HG03025 (cell line): Measurements from ENCODE around the gene PYY.
"Not testable (repeated sequence)": the region's sequence is repeated elsewhere in the genome, so short reads cannot be mapped to it uniquely, and the experiment has no call there.

Source experiments
- ATAC-seq: cut with Tn5 transposase; IDR thresholded peaks from one replicate; pipeline ENCODE4 v1.9.1; 2021; ENCODE audit warnings: mild to moderate bottlenecking, moderate library complexity; ENCODE audit not compliant: unreplicated experiment, low FRiP score

PYY gene

GRCh38 chr17:43979671-43980070 is 25.9 kb upstream of the PYY start:
- ATAC-seq, result no peak

DNA sequence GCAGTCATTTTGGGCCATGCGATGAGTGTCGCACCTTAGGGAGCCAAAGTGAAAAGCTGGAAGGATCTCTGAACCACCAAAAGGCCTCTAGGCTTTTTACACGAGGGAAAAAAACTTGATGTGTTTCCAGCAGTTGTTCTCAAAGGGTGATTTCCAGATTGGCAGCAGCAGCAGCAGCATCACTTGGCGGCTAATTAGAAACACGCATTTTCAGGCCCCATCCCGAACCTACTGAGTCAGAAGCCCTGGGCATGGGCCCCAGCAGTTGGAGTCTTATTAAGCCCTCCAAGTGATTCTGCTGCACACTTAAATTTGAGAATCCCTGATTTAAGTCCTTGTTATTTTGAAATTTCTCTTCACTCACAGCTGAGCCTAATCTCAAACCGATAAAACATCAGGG is 25.3 kb upstream of the PYY start:
- no peak for ATAC-seq

DNA sequence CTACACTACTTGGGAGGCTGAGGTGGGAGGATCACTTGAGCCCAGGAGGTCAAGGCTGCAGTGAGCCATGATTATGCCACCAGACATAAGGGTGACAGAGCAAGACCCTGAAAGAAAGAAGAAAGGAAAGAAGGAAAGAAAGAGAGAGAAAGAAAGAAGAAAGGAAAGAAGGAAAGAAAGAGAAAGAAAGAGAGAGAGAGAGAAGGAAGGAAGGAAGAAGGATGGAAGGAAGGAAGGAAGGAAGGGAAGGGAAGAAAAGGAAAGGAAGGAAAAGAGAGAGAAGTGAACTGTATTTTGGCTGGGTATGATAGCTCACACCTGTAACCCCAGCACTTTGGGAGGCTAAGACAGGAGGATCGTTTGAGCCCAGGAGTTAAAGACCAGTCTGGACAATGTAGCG is 24.3 kb upstream of the PYY start:
- no peak for ATAC-seq

DNA sequence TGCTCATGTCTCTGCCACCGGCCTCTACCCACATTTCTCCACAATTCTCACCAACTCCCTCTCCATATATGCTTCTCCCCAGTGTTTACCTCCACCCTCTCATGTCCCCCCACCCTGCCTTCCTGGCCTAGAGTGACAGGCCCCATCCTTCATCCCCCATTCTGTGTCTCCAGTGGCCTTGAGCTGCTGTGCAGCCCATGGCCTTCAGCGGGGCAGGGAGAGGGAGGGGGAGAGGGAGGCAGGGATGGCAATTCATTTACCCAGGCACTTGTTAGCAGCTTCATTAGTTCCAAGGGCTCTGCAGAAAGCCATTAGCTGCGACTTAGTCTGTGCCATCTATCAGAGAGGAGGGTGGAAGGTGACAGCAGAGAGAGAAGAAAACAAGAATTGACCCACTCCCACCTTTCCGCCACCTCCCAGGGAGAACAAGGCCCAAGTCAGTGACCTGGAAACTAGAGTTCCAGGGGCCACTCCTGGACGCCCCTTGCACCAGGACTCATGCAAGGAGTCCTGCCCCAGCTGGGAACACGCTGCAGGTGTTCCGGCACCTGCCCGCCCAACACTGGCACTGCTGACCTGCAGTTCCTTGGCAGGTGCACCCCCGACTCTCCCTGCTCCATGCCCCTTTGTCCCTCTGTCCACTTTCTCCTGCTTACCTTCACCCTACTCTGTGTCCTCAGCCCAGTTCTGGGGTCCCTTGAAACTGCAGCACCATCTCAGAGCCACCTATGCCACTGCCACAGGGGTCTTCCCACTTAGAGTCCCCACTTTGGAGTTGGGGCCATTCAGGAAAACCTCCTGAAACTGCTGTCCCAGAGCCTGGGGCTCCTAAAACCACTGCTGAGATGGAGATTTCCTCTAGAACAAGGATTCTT is 23.5 kb upstream of the PYY start:
- ATAC-seq, result no peak

DNA sequence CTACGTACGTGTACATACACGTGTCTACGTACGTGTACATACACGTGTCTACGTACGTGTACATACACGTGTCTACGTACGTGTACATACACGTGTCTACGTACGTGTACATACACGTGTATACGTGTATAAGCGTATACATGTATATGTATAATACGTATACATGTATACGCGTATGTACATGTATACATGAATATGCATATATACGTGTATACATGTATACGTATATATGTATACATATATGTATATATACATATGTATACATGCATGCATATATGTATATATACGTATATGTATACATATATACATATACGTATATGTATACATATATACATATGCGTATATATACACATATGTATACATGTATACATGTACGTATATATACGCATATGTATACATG is 22.2 kb upstream of the PYY start:
- no peak for ATAC-seq

- no peak for ATAC-seq
Measured at GRCh38 chr17:43974382-43975266, 20.9 kb upstream of the PYY start.

DNA sequence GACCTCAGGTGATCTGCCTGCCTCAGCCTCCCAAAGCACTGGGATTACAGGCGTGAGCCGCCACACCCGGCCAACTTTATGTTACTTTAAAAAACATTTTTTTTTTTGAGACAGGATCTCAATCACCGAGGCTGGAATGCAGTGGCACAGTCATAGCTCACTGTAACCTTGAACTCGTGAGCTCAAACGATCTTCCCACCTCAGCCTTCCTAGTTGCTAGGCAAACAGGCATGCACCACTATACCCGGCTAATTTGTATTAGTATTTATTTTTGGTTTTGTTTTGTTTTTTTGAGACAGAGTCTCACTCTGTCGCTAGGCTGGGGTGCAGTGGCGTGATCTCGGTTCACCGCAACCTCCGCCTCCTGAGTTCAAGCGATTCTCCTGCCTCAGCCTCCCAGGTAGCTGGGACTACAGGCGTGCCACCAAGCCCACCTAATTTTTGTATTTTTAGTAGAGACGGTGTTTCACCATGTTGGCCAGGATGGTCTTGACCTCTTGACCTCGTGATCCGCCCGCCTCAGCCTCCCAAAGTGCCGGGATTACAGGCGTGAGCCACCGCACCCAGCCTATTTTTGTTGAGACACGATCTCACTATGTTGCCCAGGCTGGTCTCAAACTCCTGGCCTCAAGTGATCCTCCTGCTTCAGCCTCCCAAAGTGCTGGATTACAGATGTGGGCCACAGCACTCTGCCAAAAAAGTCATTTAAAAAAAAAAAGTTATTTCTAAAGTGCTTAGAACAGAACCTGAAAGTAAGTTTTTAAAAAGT is 18.9 kb upstream of the PYY start:
- not testable (repeated sequence) for ATAC-seq

DNA sequence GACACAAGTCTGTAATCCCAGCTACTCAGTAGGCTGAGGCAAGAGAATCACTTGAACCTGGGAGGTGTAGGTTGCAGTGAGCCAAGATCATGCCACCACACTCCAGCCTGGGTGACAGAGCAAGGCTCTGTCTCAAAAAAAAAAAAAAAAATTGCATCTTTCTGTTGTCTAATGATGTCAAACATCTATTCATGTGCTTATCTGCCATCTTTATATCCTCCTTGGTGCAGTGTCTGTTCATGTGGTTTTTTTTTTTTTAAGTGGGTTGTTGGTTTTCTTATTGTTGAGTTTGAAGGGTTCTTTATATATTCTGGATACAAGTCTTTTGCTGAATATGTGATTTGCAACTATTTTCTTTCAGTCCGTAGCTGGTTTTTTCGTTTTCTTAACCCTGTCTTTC is 17.7 kb upstream of the PYY start:
- ATAC-seq, result not testable (repeated sequence)

DNA sequence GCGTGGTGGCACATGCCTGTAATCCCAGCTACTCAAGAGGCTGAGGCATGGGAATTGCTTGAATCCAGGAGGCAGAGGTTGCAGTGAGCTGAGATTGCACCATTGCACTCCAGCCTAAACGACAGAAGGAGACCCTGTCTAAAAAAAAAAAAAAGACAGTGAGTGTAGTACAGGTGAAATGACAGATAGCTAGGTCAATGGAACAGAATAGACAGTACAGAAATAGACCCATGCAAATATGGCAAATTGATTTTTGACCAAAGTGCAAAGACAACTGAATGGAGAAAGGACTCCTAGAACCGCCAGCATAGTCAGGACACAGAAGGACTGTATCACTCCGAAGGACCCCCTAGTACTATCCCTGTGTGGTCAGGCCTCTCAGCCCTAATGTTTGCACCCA is 16.6 kb upstream of the PYY start:
- ATAC-seq, result no peak

DNA sequence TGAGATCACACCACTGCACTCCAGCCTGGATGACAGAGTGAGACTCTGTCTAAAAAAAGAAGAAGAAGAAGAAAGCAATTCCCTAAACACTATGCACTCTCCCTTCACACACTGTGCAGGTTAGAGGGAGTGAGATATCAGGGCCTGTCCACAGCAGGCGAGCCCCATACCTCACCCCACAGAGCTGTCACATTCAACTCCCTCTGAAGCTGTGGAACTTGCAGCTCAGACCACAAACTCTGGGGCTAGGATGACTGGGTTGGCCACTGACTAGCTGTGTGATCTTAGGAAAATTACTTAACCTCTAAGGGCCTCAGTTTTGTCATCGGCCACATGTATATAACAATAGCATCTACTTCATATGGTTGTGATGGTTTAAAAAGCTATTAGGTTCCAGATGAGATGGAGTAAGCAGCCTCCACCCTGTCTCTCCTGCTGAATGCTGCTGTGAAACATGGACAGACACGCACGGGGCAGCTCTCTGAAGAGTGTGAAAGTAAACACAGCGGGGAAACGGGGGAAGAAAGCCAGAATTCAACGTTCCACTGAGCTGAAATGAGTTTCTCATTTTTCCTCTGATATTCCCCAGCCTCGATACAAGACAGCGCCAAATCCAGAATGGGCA is 13.6 kb upstream of the PYY start:
- no peak for ATAC-seq

- ATAC-seq, result no peak
Measured at GRCh38 chr17:43966276-43966675, 12.5 kb upstream of the PYY start.

DNA sequence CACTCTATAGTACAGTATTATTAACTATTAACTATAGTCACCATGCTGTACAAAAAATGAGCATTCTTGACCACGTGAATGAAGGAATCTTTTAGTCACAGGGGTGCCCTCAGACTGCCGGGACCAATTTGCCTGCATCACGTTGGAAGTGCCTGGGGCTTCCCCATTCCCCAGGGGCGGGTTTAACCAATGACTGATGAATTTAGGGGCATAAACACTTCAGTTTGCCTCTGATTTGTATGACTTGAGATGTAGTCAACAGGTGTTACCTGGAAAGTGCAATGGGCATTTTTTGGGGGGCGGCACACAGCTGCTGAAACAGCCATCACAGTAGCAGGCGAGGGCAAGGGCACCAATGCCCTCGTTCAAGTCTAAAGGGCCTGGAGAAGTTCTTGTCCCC is 8.7 kb upstream of the PYY start:
- no peak for ATAC-seq

GRCh38 chr17:43961954-43962353 is 8.2 kb upstream of the PYY start:
- no peak for ATAC-seq

GRCh38 chr17:43961292-43961691 is 7.6 kb upstream of the PYY start:
- not testable (repeated sequence) for ATAC-seq

GRCh38 chr17:43958748-43959352 is 5.1 kb upstream of the PYY start:
- no peak for ATAC-seq

DNA sequence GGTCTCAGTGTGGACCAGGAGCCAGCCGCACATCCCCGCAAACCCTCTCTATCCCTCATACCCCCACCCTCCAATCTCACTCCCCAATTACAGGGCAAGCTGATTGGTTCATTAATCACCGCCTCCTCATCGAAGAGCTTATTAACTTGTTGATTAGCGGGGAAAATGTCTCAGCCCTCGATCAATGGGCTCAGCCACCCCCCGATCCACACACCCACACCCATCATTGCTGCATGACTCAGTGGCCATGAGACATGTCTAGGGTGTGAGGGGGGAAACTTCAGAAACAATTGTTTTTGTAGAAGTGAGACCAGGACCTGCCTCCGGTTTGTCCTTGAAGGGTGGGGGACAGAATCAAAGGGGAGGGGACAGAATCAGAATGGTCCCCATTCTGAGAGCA is 2.5 kb upstream of the PYY start:
- ATAC-seq, result no peak

GRCh38 chr17:43952724-43953666 is 745 bp downstream of the PYY start:
- ATAC-seq, result no peak

- no peak for ATAC-seq
Measured at GRCh38 chr17:43952351-43952723, 1.4 kb downstream of the PYY start.

GRCh38 chr17:43951750-43952149 is 2.0 kb downstream of the PYY start:
- ATAC-seq, result no peak
